Measurements from ENCODE around the gene NTN5.

The NTN5 gene

DNA sequence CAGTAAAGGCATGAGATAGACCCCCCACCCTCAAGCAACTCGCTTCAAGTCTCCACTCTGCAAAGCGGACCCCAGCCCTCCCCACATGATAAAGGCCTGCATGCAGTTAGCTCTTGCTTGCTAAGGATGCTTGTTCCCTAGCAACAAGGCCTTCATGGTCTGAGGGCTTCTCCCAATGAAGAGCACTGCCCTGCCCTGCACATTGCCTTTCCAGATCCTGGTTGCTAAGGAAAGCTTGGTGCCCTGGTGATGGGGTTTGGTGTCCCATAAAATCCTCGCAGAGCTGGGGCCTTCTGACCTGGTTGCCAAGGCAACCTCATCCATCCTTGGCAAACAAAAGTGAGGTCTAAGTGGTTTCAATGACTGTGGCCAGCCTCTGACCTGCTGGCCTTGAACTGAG is 41.6 kb downstream of the NTN5 start:
- in situ Hi-C loops (cut with HindIII; ENCODE audit: low sequenced_read_pairs), result no loop called here

GRCh38 chr19:48630296-48631063 is 42.3 kb downstream of the NTN5 start:
- in situ Hi-C loops (cut with HindIII; ENCODE audit: low sequenced_read_pairs), result no loop called here

DNA sequence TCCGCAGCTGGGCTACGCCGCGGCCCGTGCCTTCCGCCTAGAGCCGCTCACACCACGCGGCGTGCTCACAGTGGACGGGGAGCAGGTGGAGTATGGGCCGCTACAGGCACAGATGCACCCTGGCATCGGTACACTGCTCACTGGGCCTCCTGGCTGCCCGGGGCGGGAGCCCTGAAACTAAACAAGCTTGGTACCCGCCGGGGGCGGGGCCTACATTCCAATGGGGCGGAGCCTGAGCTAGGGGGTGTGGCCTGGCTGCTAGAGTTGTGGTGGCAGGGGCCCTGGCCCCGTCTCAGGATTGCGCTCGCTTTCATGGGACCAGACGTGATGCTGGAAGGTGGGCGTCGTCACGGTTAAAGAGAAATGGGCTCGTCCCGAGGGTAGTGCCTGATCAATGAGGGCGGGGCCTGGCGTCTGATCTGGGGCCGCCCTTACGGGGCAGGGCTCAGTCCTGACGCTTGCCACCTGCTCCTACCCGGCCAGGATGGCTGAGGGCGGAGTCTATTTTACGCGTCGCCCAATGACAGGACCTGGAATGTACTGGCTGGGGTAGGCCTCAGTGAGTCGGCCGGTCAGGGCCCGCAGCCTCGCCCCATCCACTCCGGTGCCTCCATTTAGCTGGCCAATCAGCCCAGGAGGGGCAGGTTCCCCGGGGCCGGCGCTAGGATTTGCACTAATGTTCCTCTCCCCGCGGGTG is 43.1 kb downstream of the NTN5 start:
- in situ Hi-C loops (cut with HindIII; ENCODE audit: low sequenced_read_pairs), result no loop called here

DNA sequence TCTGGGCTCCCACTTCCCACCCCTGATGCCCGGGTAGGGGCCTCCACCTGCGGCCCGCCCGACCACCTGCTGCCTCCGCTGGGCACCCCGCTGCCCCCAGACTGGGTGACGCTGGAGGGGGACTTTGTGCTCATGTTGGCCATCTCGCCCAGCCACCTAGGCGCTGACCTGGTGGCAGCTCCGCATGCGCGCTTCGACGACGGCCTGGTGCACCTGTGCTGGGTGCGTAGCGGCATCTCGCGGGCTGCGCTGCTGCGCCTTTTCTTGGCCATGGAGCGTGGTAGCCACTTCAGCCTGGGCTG is 43.6 kb downstream of the NTN5 start:
- in situ Hi-C loops (cut with HindIII; ENCODE audit: low sequenced_read_pairs), result no loop called here

- in situ Hi-C loops (cut with HindIII; ENCODE audit: low sequenced_read_pairs), result no loop called here
Observed at GRCh38 chr19:48628486-48629296, 44.1 kb downstream of the NTN5 start.

- in situ Hi-C loops (cut with HindIII; ENCODE audit: low sequenced_read_pairs), result no loop called here
Observed at GRCh38 chr19:48627865-48628314, 44.9 kb downstream of the NTN5 start.

GRCh38 chr19:48627201-48627864 is 45.5 kb downstream of the NTN5 start:
- in situ Hi-C loops (cut with HindIII; ENCODE audit: low sequenced_read_pairs), result no loop called here

DNA sequence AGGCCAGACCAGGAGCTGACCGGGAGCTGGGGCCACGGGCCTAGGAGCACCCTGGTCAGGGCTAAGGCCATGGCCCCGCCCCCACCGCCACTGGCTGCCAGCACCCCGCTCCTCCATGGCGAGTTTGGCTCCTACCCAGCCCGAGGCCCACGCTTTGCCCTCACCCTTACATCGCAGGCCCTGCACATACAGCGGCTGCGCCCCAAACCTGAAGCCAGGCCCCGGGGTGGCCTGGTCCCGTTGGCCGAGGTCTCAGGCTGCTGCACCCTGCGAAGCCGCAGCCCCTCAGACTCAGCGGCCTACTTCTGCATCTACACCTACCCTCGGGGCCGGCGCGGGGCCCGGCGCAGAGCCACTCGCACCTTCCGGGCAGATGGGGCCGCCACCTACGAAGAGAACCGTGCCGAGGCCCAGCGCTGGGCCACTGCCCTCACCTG is 46.9 kb downstream of the NTN5 start:
- in situ Hi-C loops (cut with HindIII; ENCODE audit: low sequenced_read_pairs), result no loop called here

GRCh38 chr19:48624791-48625723 is 47.8 kb downstream of the NTN5 start:
- in situ Hi-C loops (cut with HindIII; ENCODE audit: low sequenced_read_pairs), result no loop called here

- in situ Hi-C loops (cut with HindIII; ENCODE audit: low sequenced_read_pairs), result no loop called here
Observed at GRCh38 chr19:48624067-48624594, 48.7 kb downstream of the NTN5 start.

DNA sequence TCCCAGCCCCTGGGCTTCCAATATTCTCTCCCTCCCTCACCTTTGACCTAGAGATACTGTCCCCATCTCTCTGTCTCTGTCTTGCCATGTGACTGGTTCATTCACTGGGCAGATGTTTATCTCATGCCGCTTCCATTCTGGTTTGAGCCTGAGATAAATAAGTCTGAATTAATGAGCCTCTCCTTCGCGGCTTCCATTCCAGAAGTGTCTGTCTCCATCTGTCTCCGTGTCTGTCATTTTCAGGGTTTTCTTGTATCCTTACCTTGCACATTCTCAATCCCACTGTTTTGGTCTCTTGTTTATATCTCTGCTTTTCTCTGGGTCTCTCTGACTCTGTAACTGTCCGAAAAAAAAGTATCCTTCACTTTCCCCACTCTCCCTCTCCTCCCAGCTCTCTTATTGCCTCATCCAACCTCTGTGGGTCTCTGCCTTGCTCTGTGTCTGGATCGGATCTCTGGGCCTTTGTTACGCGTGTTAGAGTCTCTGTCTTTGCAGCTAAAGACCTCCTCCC is 49.2 kb downstream of the NTN5 start:
- in situ Hi-C loops (cut with HindIII; ENCODE audit: low sequenced_read_pairs), result no loop called here

- in situ Hi-C loops (cut with HindIII; ENCODE audit: low sequenced_read_pairs), result no loop called here
Observed at GRCh38 chr19:48619692-48620585, 52.9 kb downstream of the NTN5 start.

DNA sequence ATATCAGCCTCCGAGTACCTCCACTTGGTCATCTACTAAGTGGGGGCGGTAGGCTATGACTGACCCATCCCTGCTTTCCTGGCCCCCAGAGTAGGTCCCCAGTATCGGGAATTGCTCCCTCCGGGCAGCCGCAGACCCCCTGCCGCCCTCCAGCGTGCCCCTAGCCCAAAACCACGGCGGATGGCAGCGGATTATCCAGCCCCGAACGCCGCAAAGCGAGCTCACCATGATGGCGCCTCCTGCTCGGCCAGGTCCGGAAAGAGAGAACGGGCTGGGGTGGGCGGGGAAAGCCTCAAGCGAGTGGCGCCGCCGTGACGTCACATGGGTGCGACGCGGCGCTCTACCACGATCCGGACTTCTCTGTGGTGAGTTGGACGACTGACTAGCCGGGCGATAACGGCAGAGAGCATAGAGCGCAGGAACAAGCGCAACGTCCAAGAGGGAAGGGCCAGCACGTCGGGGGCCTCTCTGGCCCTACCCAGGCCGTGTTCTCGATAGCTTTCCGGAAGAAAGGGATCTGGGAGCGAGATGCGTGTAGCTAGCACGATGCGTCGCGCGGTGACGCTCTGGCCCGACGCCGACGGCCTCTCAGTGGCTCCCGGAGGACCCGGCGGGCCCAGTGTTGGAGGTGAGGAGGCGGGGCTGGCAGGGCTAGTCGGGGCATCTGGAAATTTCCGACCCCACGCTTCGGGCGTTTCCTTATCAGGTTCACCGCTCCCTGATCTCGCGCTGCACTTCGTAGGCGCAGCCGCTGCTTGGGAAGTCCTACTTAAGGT is 53.7 kb downstream of the NTN5 start, which contains the start of the genes RPL18 and SPHK2:
Gene RPL18 (minus strand): TSS at position 263 of the 776 bp plus-strand sequence. CDS start 35 bp downstream, at position 228.
Gene SPHK2 (plus strand): TSS at position 591 of the 776 bp plus-strand sequence. CDS start 1,009 bp downstream, outside the sequence.
- in situ Hi-C loops (cut with HindIII; ENCODE audit: low sequenced_read_pairs), result no loop called here

- in situ Hi-C loops (cut with HindIII; ENCODE audit: low sequenced_read_pairs), result no loop called here
Observed at GRCh38 chr19:48618278-48618915, 54.4 kb downstream of the NTN5 start.

- in situ Hi-C loops (cut with HindIII; ENCODE audit: low sequenced_read_pairs), result no loop called here
Observed at GRCh38 chr19:48617146-48617937, 55.5 kb downstream of the NTN5 start.

GRCh38 chr19:48616491-48617056 is 56.2 kb downstream of the NTN5 start:
- in situ Hi-C loops (cut with HindIII; ENCODE audit: low sequenced_read_pairs), result no loop called here
